Astrocyte of the cerebellum (primary cell): ENCODE data around the gene NIPAL4.
A peak's percentile ranks its signal among the peaks of the same experiment; 100 is the strongest.
"Not testable (repeated sequence)": the region's sequence is repeated elsewhere in the genome, so short reads cannot be mapped to it uniquely, and the experiment has no call there.

ENCODE experiments used
- DNase-seq: peaks from one replicate; pipeline ENCODE4 v3.0.0-alpha.2; 2011; ENCODE audit warnings: low read depth
- H3K4me3 ChIP-seq: 2 replicates; pipeline ENCODE4 v1.5.1; 2011; ENCODE audit warnings: mild to moderate bottlenecking, low read depth, low read length, moderate library complexity
- in situ Hi-C: cut with HindIII; loops from 2 replicates; pipeline ENCODE4 v1.10.0; 2017; ENCODE audit warnings: low sequenced_read_pairs
- TF ChIP-seq, protein P1 (sequence below): IDR thresholded peaks from 2 replicates; pipeline ENCODE4 v1.5.1; 2012; ENCODE audit warnings: low read length, low read depth, moderate library complexity, mild to moderate bottlenecking; ENCODE audit errors: missing control alignments

Gene NIPAL4

DNA sequence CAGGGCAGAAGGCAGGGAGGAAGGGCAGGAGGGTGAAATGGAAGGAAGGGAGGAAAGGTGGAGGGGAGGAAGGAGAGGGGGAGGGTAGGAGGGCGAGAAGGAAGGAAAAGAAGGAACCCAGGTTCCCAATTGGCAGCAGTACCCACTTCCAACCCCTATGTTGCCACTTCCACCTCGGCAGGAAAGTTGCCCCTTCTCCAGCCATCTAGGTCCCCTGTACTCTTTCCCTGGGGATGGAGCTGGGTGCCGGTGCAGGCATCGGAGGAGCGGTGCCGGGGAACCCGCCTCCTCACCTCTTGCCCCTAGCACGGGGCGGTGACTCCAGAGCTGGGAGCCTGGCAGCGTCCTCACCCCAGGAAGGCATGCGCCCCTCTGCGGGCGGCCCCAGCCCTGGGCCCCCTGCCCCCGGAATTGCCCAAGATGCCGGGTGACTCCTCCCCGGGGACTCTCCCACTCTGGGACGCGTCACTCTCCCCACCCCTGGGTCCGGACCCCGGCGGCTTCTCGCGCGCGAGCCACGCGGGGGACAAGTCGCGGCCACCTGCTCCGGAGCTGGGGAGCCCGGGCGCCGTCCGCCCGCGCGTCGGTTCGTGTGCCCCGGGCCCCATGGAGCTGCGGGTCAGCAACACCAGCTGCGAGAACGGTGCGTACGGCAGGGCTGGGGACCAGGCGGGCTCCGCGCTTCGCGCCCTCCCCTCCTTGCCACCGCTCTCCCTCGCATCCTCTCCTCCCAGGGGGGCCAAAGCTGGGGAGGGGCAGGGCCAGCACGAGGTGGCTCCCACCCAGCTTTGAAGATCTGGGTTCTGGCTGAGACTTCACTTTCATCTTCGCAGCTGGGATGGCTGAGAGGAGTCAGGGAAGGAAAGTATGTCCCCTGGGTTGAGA is at the start of gene NIPAL4:
NIPAL4 (plus strand) TSS at position 499 of the 885 bp plus-strand sequence; CDS start at position 607, 108 bp downstream.
- no peak for DNase-seq
- TF ChIP-seq, protein P1, sequence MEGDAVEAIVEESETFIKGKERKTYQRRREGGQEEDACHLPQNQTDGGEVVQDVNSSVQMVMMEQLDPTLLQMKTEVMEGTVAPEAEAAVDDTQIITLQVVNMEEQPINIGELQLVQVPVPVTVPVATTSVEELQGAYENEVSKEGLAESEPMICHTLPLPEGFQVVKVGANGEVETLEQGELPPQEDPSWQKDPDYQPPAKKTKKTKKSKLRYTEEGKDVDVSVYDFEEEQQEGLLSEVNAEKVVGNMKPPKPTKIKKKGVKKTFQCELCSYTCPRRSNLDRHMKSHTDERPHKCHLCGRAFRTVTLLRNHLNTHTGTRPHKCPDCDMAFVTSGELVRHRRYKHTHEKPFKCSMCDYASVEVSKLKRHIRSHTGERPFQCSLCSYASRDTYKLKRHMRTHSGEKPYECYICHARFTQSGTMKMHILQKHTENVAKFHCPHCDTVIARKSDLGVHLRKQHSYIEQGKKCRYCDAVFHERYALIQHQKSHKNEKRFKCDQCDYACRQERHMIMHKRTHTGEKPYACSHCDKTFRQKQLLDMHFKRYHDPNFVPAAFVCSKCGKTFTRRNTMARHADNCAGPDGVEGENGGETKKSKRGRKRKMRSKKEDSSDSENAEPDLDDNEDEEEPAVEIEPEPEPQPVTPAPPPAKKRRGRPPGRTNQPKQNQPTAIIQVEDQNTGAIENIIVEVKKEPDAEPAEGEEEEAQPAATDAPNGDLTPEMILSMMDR, result no peak
- peak within 1 kb of the TSS; percentile 45 for H3K4me3 ChIP-seq
- in situ Hi-C loops, result loop anchor here (5.0 kb wide), 1 partner anchor 78 kb away; no protein-coding TSS in a partner anchor

GRCh38 chr5:157415838-157416237 is 44.2 kb upstream of the NIPAL4 start:
- in situ Hi-C loops, result no loop called here
- no peak overlapping the region for H3K4me3 ChIP-seq
- TF ChIP-seq, protein P1, result no peak
- DNase-seq, result no peak

DNA sequence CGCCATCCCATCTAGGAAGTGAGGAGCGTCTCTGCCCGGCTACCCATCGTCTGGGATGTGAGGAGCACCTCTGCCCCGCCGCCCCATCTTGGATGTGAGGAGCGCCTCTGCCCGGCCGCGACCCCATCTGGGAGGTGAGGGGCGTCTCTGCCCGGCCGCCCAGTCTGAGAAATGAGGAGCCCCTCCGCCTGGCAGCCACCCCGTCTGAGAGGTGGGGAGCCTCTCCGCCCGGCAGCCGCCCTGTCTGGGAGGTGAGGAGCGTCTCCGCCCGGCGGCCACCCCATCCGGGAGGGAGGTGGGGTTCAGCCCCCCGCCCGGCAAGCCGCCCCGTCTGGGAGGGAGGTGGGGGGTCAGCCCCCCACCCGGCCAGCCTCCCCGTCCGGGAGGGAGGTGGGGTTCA is 40.5 kb upstream of the NIPAL4 start:
- DNase-seq, H3K4me3 ChIP-seq, in situ Hi-C loops: not testable (repeated sequence)

GRCh38 chr5:157429920-157430319 is 30.1 kb upstream of the NIPAL4 start:
- H3K4me3 ChIP-seq, in situ Hi-C loops, DNase-seq: not testable (repeated sequence)

DNA sequence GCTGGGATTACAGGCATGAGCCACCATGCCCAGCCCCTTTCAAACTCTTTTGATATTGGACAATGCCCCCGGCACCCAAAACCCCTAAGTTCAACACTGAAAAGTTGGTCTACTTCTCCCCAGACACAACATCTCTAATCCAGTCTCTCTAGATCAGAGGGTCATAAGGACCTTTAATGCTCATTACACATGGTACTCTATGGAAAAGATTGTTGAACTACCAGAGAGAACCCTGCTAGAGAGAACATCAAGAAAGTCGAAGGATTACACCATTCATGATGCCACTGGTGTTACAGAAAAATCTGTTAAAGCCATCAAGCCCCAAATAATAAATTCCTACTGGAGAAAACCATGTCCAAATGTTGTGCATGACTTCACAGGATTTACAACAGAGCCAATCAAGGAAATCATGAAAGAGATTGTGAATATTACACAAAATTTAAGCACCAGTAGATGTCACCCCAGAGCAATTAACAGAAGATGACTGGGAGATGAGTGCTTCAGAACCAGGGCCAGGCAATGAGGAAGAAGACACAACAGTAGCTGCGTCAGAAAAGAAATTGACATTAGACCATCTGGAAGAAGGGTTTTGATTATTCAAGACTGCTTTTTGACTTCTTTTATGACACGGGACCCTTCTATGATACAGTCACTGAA is 28.3 kb upstream of the NIPAL4 start:
- DNase-seq, result peak; percentile 38
- in situ Hi-C loops, result no loop called here
- TF ChIP-seq, protein P1, result peak; percentile 45
- no peak overlapping the region for H3K4me3 ChIP-seq

DNA sequence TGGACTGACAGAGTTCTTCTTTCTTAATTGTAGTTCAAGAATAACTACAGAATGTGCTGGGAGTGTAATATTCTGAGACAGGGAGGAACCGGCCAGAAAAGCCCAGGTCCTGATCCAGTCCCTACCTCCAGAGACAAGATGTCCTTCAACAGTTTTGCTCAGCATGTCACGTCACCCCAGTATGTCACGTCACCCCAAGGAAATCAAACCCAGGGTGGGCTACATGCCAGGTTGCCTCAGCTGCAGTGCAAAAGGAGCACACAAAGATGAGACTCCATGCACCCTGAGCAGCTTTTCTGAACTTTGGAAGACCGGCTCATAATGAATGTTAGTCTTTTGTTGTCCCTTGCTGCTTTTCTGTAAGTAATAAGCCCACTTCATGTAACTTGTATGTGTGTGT is 25.9 kb upstream of the NIPAL4 start:
- no peak for DNase-seq
- in situ Hi-C loops, result no loop called here
- no peak overlapping the region for H3K4me3 ChIP-seq
- TF ChIP-seq, protein P1, result no peak

- DNase-seq, result no peak
- in situ Hi-C loops, result no loop called here
- H3K4me3 ChIP-seq, result no peak overlapping the region
- TF ChIP-seq, protein P1, result no peak
Measured at GRCh38 chr5:157443041-157443549, 16.9 kb upstream of the NIPAL4 start.
